Suprapubic skin (tissue), 4 donors: ENCODE measurements around the gene PLEKHF1. TPM values are rescaled to one million over a fixed set of nuclear protein-coding genes. Genes with fewer than 3 reads are reported as not detected.
"Not testable (repeated sequence)": the region's sequence is repeated elsewhere in the genome, so short reads cannot be mapped to it uniquely, and the experiment has no call there.

Experiments
- DNase-seq, 2 donors: peaks; one replicate each; pipeline ENCODE4 v3.0.0-alpha.2; 2019; ENCODE audit warnings: low spot score in 2 of 2
- H3K27ac ChIP-seq: fragments of 200-600 bp; sonication (generic); one replicate; pipeline ENCODE4 v1.5.1; 2019
- H3K27me3 ChIP-seq: fragments of 200-600 bp; sonication (generic); one replicate; pipeline ENCODE4 v1.5.1; 2019
- H3K36me3 ChIP-seq: fragments of 200-600 bp; sonication (generic); one replicate; pipeline ENCODE4 v1.5.1; 2019
- H3K4me1 ChIP-seq: fragments of 200-600 bp; sonication (generic); one replicate; pipeline ENCODE4 v1.5.1; 2019
- H3K4me3 ChIP-seq: fragments of 200-600 bp; sonication (generic); one replicate; pipeline ENCODE4 v1.5.1; 2019; ENCODE audit warnings: mild to moderate bottlenecking
- H3K9me3 ChIP-seq: fragments of 200-600 bp; sonication (generic); one replicate; pipeline ENCODE4 v1.5.1; 2019
- CTCF ChIP-seq, 2 donors: fragments of 200-600 bp in 1 of 2; fragments of 450-650 bp in 1 of 2; sonication (generic) in 1 of 2; IDR thresholded peaks; one replicate each; pipeline ENCODE4 v1.5.1; 2016 to 2019; ENCODE audit warnings: antibody characterized with exemption in 2 of 2, mild to moderate bottlenecking in 1 of 2, moderate library complexity in 1 of 2
- EP300 ChIP-seq: sonication (generic); formaldehyde crosslinking; IDR thresholded peaks from one replicate; pipeline ENCODE4 v1.6.1; 2017; ENCODE audit warnings: antibody characterized with exemption
- POLR2A ChIP-seq, 2 donors: fragments of 450-650 bp; IDR thresholded peaks; one replicate each; pipeline ENCODE4 v1.6.1; 2017; ENCODE audit warnings: antibody characterized with exemption in 2 of 2, mild to moderate bottlenecking in 2 of 2, moderate library complexity in 2 of 2
- POLR2AphosphoS5 ChIP-seq, 3 donors: sonication (generic); formaldehyde crosslinking; IDR thresholded peaks; one replicate each; pipeline ENCODE4 v1.6.1; 2017; ENCODE audit warnings: antibody characterized with exemption in 3 of 3
- WGBS: methylation state at CpG from one replicate; pipeline ENCODE4 v1.1.5; 2018; 5-methylcytosine and 5-hydroxymethylcytosine counted together
- total RNA-seq, 4 donors: library from RNA; depleted of rRNA; stranded (reverse); fragments of >200 nt; gene quantifications; one replicate each; pipeline ENCODE4 v1.1.0, GENCODE V29; 2016

The PLEKHF1 gene
- total RNA-seq, 4 donors from 2014 or later, result 4.5 to 18.8 (median 9.7) TPM

DNA sequence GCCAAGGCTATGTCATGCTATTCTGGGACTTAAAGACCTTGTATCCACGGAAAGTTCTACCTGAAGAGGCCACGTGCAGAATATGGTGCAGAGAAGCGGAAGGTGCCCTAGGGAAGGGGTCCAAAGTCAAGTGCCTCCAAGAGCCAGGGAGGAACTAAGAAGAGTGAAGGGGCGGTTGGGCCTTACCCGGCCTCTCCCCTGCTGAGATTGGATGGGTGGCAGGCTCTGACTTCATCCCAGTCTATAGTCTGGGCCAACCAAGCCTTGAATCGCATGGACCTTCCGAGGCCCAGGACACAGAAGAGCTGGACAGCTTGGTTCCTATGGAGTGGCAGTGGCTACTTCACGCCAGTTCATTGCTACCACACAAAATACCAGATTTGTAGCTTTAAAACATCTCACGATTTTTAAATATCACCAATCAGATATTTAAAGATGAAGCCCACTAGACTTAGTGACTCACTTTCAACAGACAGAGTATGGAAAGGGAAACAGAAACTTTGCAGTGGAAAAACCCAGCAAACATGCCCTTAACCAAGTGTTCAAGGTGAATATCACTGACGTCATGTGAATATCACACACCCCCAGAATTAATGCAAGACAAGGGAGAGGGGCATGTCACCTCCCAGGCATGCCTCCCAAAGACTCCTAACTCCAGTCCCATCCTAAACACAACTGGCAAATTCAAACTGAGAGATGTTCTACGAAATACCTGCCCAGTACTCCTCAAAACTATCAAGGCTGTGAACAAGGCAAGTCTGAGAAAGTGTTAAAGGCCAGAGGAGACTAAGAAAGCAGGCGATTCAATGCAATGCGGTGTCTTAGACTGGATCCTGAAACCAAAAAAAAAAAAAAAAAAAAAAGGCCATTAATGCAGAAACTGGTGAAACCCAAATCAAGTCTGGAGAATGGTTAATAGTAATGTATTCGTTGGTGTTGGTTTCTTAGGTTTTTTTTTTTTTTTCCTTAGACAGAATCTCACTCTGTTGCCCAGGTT, 39.6 kb downstream of the PLEKHF1 start:
- no peak overlapping the region for H3K4me3 ChIP-seq
- no peak for TF ChIP-seq CTCF (IDR thresholded peaks at IDR 0.05)
- TF ChIP-seq POLR2AphosphoS5 (IDR thresholded peaks at IDR 0.05), result no peak
- no peak for TF ChIP-seq POLR2A (IDR thresholded peaks at IDR 0.05)
- no peak for TF ChIP-seq EP300
- H3K27me3 ChIP-seq, result no peaks in the 10 kb centered on the region
- 86% methylated on average over 14 of the region's 14 CpGs for WGBS
- H3K9me3 ChIP-seq, result no peaks in the 10 kb centered on the region
- no peak overlapping the region for H3K27ac ChIP-seq
- H3K36me3 ChIP-seq, result peaks cover 67% of the 10 kb centered on the region
- no peak for DNase-seq
- H3K4me1 ChIP-seq, result peaks cover 8% of the 10 kb centered on the region

DNA sequence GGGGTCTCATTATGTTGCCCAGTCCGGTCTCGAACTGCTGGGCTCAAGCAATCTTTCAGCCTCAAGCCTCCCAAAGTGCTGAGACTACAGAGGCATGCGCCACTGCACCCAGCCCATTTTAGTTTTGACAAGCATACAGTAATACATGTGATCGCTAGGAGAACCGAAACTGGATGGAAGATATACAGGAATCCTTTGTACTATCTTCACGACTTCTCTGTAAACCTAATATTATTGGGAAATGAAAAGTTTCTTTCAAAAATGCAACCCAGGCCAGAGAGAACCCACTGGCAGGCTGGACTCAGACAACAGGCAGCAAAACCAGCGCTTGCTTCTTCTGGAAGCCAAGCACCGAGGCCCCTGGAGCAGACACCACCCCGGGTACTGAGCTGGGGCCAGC, 40.4 kb downstream of the PLEKHF1 start:
- H3K4me1 ChIP-seq, result peaks cover 8% of the 10 kb centered on the region
- no peak overlapping the region for H3K27ac ChIP-seq
- H3K36me3 ChIP-seq, result peaks cover 66% of the 10 kb centered on the region
- H3K27me3 ChIP-seq, result no peaks in the 10 kb centered on the region
- 82% methylated on average over 9 of the region's 9 CpGs for WGBS
- TF ChIP-seq POLR2A (IDR thresholded peaks at IDR 0.05) (no peak), CTCF (IDR thresholded peaks at IDR 0.05) (no peak), POLR2AphosphoS5 (IDR thresholded peaks at IDR 0.05) (no peak), EP300 (no peak)
- no peak overlapping the region for H3K4me3 ChIP-seq
- H3K9me3 ChIP-seq, result no peaks in the 10 kb centered on the region
- DNase-seq, result no peak

- DNase-seq, result no peak
- TF ChIP-seq CTCF (IDR thresholded peaks at IDR 0.05) (no peak), POLR2AphosphoS5 (IDR thresholded peaks at IDR 0.05) (no peak), EP300 (no peak), POLR2A (IDR thresholded peaks at IDR 0.05) (no peak)
- Histone ChIP-seq H3K4me3 (no peak overlapping the region), H3K27ac (peak overlapping the region; percentile 55), H3K9me3 (no peaks in the 10 kb centered on the region), H3K4me1 (peaks cover 8% of the 10 kb centered on the region), H3K36me3 (peaks cover 64% of the 10 kb centered on the region), H3K27me3 (no peaks in the 10 kb centered on the region)
- WGBS, result 83% methylated on average over 6 of the region's 6 CpGs
These were observed 41.4 kb downstream of the PLEKHF1 start for GRCh38 chr19:29706635-29707034.

- Histone ChIP-seq H3K4me1 (peaks cover 20% of the 10 kb centered on the region), H3K36me3 (peaks cover 44% of the 10 kb centered on the region), H3K27me3 (no peaks in the 10 kb centered on the region), H3K4me3 (no peak overlapping the region), H3K9me3 (no peaks in the 10 kb centered on the region), H3K27ac (peak overlapping the region; percentile 44)
- no peak for TF ChIP-seq CTCF (IDR thresholded peaks at IDR 0.05)
- no peak for TF ChIP-seq EP300
- 69% methylated on average over 11 of the region's 18 CpGs for WGBS
- DNase-seq, result no peak
These were observed 43.5 kb downstream of the PLEKHF1 start for GRCh38 chr19:29708554-29709439.

DNA sequence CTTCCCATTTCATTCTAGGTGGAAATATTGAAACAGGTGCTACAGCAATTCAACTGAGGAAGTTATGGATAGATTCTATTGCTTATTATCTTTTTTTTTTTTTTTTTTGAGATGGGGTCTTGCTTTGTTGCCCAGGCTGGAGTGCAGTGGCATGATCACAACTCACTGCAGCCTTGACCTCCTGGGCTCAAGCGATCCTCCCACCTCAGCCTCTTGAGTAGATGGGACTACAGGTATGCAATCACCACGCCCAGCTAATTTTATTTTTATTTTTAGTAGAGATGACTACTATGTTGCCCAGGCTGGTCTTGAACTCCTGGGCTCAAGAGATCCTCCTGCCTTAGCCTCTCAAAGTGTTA, 44.2 kb downstream of the PLEKHF1 start:
- not testable (repeated sequence) for DNase-seq
- WGBS, result 83% methylated on average over 2 of the region's 2 CpGs

More for the DNA sequence above, 44.2 kb downstream of the PLEKHF1 start:
- H3K27ac ChIP-seq, H3K9me3 ChIP-seq, H3K4me3 ChIP-seq, H3K27me3 ChIP-seq: not testable (repeated sequence)
- peaks cover 26% of the 10 kb centered on the region for H3K4me1 ChIP-seq
- peaks cover 38% of the 10 kb centered on the region for H3K36me3 ChIP-seq
